Activated CD4-positive, CD25-positive, alpha-beta regulatory T cell (primary cell): ENCODE data around the gene DLD.
A peak's percentile ranks its signal among the peaks of the same experiment; 100 is the strongest.
"Not testable (repeated sequence)": the region's sequence is repeated elsewhere in the genome, so short reads cannot be mapped to it uniquely, and the experiment has no call there.

Experiments
- DNase-seq, 4 experiments: peaks; one replicate each; lab custom pipeline; 2025; lab: John Stamatoyannopoulos, UW

The DLD gene

GRCh38 chr7:107874605-107875446 is 16.2 kb upstream of the DLD start:
- DNase-seq, result no peak

- no peak for DNase-seq
Observed at GRCh38 chr7:107876916-107877315, 14.1 kb upstream of the DLD start.

GRCh38 chr7:107877731-107878382 is 13.1 kb upstream of the DLD start:
- DNase-seq, result no peak

DNA sequence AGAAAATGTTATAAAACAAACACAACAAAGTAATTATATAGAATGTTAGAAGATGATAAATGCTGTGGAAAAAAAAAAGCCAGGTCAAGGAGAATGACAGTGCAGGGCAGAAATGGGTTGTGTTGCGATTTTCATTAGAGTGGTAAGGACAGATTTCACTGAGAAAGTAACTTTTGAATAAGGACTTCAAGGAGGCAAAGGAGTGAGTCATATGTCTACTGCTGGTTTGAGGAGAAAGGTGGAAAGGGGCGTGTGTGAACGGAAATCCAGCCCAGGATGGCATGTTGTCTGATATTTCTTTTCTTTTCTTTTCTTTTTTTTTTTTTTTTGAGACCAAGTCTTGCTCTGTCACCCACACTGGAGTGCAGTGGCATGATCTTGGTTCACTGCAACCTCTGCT is 12.3 kb upstream of the DLD start:
- DNase-seq, result no peak

DNA sequence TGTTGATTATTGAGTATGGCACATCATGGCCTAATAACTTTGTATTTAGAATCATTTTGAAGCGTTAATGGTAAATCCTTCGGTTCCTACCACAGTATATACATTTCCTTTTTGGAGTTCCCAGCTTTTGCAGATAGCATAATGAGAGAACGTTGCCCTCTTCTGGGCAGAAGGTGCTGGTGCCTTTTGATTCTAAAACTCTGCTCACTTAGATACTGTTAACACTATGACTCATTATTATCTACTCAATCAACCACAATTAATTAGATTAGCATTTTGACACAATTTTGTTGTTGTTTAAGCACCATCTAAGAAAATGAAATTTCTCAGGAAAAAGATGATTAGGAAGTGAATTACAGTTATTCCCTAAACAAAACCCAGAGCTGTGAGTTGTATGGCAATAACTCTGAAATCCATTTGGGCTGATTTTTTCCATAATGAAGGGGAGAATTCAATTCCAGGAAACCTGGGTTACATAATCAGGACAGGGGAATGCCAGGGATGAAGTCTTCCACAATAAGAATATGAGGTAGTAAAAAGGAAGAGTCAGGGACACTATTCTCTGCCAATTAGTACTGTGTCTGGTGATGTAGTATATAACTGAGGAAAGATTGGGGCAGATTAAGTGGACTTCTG is 11.5 kb upstream of the DLD start:
- DNase-seq, result peak in 1 of 4 experiments; percentile 3

DNA sequence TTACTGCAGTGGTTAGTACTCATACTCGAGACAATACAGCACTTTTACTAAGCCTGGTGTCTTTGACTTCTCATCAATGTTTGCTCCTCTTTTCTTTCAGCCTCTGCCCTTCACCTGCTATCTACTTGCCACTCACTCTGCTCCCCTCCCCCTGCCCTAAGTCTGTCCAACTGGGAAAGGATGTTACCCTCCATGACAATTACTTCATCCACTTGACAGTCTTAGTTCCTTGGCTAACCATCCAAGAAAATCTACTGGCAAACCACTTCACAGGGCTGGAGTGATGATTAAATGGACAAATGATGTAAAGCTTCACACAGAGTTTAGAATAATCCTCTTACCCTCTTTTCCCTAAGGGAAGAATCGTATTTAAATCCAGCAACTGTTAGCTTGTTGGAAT is 8.2 kb upstream of the DLD start:
- DNase-seq, result no peak

DNA sequence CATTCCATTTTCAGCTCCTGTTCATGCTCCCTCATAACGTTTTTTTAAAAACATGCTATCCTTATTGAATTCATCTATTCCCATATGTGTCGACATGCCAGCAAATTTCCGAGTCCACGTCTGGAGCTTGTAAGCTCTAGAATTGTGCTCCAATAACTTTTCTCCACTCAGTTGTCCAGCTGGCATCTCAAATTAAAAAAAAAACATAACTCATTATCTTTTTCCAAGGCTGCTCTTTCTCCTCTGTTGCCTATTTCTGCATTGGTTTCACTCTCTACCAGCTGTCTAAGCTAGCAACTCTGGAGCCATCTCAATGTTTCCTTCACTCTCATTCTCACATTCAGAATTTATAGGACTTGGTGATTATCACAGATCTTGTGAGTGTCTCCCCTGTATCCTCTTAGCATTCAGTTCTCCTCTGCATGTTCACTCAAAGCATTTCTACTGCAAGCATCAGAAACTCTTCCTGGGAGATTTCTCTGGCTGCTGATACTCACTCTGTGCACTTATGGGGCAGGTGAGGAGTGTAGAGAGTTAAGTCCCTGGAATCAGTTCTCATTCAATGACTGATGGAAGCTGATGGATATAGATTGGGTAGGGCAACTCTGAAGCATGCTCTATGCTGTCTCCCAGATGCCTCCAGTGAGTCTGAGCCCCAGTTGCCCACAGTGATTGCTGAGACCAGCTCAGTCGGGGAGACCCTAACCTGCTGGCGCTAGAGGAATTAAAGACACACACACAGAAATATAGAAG is 6.7 kb upstream of the DLD start:
- DNase-seq, result no peak

- DNase-seq, result not testable (repeated sequence)
Observed at GRCh38 chr7:107887827-107888226, 3.2 kb upstream of the DLD start.

GRCh38 chr7:107889992-107890391 is 991 bp upstream of the DLD start:
- DNase-seq, result no peak

GRCh38 chr7:107890493-107890961 is 456 bp upstream of the DLD start:
- DNase-seq, result no peak

- DNase-seq, result no peak
Observed at GRCh38 chr7:107891636-107892366, 818 bp downstream of the DLD start.

DNA sequence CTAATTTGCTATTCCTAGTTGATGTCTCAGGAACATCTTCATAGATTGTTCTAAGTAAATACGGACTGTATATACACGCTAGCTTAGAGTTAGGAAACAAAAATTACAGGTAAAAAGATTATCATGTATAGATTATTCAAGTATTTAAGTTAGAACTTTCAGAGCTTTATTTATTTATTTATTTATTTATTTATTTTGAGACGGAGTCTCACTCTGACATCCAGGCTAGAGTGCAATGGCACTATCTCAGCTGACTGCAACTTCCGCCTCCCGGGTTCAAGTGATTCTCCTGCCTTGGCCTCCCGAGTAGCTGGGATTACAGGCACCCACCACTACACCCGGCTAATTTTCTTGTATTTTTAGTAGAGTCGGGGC is 1.4 kb downstream of the DLD start:
- not testable (repeated sequence) for DNase-seq

- no peak for DNase-seq
Observed at GRCh38 chr7:107898997-107899594, 8.1 kb downstream of the DLD start.

DNA sequence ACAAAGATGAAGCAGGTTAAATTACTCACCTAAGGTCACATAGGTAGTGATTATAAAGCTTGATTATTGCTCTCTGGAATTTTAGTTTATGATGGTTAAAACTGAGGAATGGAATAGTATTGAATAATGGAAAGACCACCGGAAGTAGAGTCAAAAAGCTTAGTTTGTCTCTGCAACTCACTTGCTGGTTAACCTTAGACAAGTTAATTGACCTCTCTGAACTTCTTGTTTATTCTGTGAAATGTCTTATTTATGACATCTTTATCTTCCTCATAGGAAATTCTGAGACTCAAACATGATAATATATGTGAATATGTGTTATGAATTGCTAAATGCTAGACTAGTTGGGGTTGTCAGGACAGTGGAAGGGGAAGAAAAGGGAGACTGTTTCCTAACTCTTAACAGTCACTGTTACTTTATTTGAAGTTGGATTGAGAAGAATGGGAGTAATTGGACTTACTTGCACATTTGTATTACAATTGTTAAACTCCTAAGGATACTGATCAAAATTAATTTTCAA is 9.6 kb downstream of the DLD start:
- no peak for DNase-seq

GRCh38 chr7:107902381-107902780 is 11.4 kb downstream of the DLD start:
- no peak for DNase-seq

DNA sequence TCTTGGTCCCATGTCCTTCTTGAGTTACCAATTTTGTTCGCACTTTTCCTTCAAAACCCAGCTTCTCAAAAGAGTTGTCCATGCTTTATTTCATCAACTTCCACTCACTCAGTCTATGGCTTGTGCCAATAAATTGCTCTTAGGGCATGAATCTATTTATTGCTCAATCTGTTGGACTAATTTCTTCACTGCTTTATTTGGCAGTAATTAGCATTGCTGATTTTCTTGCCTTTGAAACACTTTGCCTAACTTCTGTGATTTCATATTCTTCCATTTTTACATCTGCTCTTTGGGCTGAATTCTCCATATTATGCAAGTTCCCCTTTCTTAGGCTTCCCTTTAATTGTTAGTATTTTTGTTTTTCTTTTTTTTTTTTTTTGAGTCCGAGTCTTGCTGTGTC is 16.8 kb downstream of the DLD start:
- DNase-seq, result no peak

DNA sequence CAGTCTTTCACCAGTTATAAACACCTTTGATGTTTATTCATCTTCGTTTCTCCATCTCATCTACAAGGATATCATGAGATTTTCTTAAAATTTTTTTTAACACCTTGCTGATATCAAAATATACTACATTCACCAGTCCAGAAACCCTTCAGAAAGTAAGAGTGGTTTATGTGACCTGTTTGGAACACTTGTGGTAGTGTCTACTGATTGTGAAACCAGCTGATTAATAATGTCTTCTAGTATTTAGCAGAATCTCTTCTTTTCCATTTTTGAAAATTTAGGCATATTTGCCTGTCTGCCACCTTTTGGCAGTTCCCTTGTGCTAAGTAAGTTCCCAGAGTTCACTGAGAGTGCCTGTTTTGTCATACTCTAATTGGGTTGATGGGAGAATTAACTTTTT is 18.5 kb downstream of the DLD start:
- no peak for DNase-seq

- DNase-seq, result no peak
Observed at GRCh38 chr7:107911981-107912380, 21.0 kb downstream of the DLD start.

- DNase-seq, result no peak
Observed at GRCh38 chr7:107913851-107914250, 22.9 kb downstream of the DLD start.

DNA sequence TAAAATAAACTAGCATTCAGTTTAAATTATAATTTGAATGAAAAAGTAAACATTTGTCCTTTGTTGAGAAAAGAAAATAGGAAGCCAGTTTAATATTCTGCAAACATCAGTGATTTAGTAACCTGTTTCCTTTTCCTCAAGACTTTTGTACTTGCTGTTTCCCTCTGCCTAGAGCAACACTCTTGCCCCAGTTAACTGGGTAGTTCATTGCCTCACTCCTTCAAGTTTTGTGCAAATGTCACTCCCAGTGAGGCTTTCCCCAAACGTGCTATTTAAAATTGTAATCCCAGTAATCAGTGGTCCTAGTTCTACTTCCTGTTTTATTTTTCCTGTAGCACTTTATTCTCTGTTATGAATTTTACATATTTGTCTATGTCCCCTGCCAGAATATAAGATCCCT is 23.8 kb downstream of the DLD start:
- no peak for DNase-seq

DNA sequence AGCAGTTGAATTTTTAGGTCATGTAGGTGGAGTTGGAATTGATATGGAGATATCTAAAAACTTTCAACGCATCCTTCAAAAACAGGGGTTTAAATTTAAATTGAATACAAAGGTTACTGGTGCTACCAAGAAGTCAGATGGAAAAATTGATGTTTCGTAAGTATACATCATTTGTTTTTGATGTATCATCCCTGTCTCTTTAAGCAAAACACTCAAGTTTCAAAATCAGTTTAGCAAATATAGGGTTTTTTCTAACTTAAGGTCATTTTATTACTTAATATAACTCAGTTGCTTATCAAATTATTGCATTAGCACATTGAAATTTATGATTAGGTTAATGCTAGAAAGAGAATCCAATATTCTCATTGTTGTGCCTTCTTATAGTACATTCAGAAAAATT is 24.6 kb downstream of the DLD start:
- no peak for DNase-seq
